Naive thymus-derived CD4-positive, alpha-beta T cell (primary cell): ENCODE data around the gene TMEM62. TPM values are rescaled to one million over a fixed set of nuclear protein-coding genes. Genes with fewer than 3 reads are reported as not detected.

Experiments
- ATAC-seq: fragments of 150-1000 bp; cut with Tn5 transposase; 2 replicates; pipeline ENCODE4 v1.10.0; 2021; ENCODE audit warnings: mild to moderate bottlenecking, moderate library complexity
- CTCF ChIA-PET: fragments of 350-600 bp; sonication (Branson Sonifier 250); formaldehyde crosslinking; loops from one replicate; lab custom pipeline; 2021; ENCODE audit warnings: antibody characterized with exemption; lab: Charles Lee
- POLR2A ChIA-PET: fragments of 350-600 bp; sonication (Branson Sonifier 250); formaldehyde crosslinking; loops from one replicate; lab custom pipeline; 2021; ENCODE audit warnings: antibody characterized with exemption, inconsistent platforms; lab: Charles Lee
- DNase-seq, 9 donors: peaks; one replicate each; pipeline versions ENCODE4 v3.0.0 to v3.0.0-alpha.2; 2020 to 2022; ENCODE audit warnings: mixed read lengths in 1 of 9
- H3K27ac ChIP-seq: one replicate; pipeline ENCODE4 v1.7.0; 2013; ENCODE audit warnings: mild to moderate bottlenecking, low read depth, low read length, moderate library complexity
- H3K27me3 ChIP-seq, 2 donors: one replicate each; pipeline ENCODE4 v1.7.0; 2013; ENCODE audit warnings: low read length in 2 of 2, mild to moderate bottlenecking in 2 of 2, moderate library complexity in 2 of 2; ENCODE audit not compliant: control insufficient read depth in 2 of 2, insufficient read depth in 2 of 2
- H3K36me3 ChIP-seq, 3 experiments: 1 replicate in 2 of 3; 2 replicates in 1 of 3; pipeline ENCODE4 v1.7.0; 2013; ENCODE audit warnings: low read length in 3 of 3, mild to moderate bottlenecking in 3 of 3, moderate library complexity in 1 of 3; ENCODE audit not compliant: insufficient read depth in 3 of 3, control insufficient read depth in 2 of 3
- H3K4me1 ChIP-seq, 2 donors: one replicate each; pipeline ENCODE4 v1.7.0; 2013; ENCODE audit warnings: low read length in 2 of 2, mild to moderate bottlenecking in 2 of 2, moderate library complexity in 1 of 2; ENCODE audit not compliant: control insufficient read depth in 2 of 2, insufficient read depth in 2 of 2
- H3K4me3 ChIP-seq: 2 replicates; pipeline ENCODE4 v1.7.0; 2013; ENCODE audit warnings: mild to moderate bottlenecking, low read length
- H3K9me3 ChIP-seq, 3 experiments: 1 replicate in 2 of 3; 2 replicates in 1 of 3; pipeline ENCODE4 v1.7.0; 2013; ENCODE audit warnings: low read length in 3 of 3; ENCODE audit not compliant: control insufficient read depth in 2 of 3
- H3K27ac Mint-ChIP-seq, 9 donors: one replicate each; pipeline ENCODE4 v1.8.0; 2020 to 2022; ENCODE audit warnings: mixed read lengths in 9 of 9, mild to moderate bottlenecking in 8 of 9, moderate library complexity in 5 of 9, inconsistent platforms in 2 of 9
- H3K27me3 Mint-ChIP-seq, 5 donors: one replicate each; pipeline ENCODE4 v1.8.0; 2021 to 2022; ENCODE audit warnings: mixed read lengths in 5 of 5, mild to moderate bottlenecking in 1 of 5
- H3K36me3 Mint-ChIP-seq, 5 donors: one replicate each; pipeline ENCODE4 v1.8.0; 2020 to 2022; ENCODE audit warnings: mixed read lengths in 5 of 5, mild to moderate bottlenecking in 3 of 5, inconsistent platforms in 1 of 5
- H3K4me1 Mint-ChIP-seq, 7 donors: one replicate each; pipeline ENCODE4 v1.8.0; 2020 to 2022; ENCODE audit warnings: mixed read lengths in 7 of 7, mild to moderate bottlenecking in 3 of 7, inconsistent platforms in 1 of 7
- H3K4me3 Mint-ChIP-seq, 10 donors: one replicate each; pipeline ENCODE4 v1.8.0; 2020 to 2022; ENCODE audit warnings: mild to moderate bottlenecking in 10 of 10, mixed read lengths in 10 of 10, moderate library complexity in 6 of 10, inconsistent platforms in 2 of 10
- H3K9me3 Mint-ChIP-seq, 11 donors: one replicate each; pipeline ENCODE4 v1.8.0; 2020 to 2022; ENCODE audit warnings: mixed read lengths in 11 of 11, mild to moderate bottlenecking in 4 of 11, inconsistent platforms in 1 of 11, moderate library complexity in 1 of 11
- intact Hi-C, 2 donors: fragments of 100-400 bp; cut with micrococcal nuclease; formaldehyde crosslinking; loops; one replicate each; pipeline ENCODE4 v1.15.1; 2023
- polyA plus RNA-seq, 2 donors: library from polyadenylated mRNA; unstranded; fragments of 300-500 nt; fragmentation: Illumina TruSeq; gene quantifications; one replicate each; pipeline ENCODE4 v1.2.3, GENCODE V29; 2021
- total RNA-seq, 6 experiments: library from RNA in 5 of 6; stranded (reverse) in 5 of 6; gene quantifications; 1 replicate in 5 of 6; 2 replicates in 1 of 6; pipeline ENCODE4 v1.2.3 and lab custom pipeline; 2021 to 2026

TMEM62 gene
- total and polyA plus RNA-seq, 7 experiments from 2014 or later, result 3.6 to 21.5 (median 15.2) TPM

DNA sequence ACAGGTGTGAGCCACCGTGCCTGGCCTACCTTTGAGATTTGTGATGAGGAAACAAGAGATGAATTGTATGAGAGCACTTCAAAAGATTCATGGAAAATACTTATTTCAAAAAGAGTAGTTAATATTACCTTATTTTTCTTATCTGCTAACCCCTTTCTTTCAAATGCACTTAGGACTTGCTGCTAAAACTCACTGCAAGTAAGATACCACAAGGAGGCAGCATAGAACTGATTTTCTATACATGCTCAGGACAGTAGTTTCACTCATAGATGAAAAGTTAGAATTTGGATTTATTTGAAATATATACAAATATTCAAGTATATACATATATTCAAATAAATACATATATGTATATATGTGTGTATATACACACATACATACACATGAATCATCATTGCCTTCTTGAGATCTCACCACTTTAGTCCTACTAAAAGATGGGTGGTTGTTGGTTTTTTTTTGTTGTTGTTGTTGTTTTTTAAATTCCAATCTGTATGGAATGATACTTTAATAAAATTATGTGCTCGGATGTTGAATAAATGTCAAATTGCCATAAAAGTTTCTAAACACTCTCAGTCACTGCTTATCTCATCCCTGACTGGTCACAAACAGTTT lies 54.3 kb downstream of the TMEM62 start:
- H3K36me3 ChIP-seq, result peaks cover 19 to 37% (median 30%) of the 10 kb centered on the region in 3 experiments
- ATAC-seq (no peak), DNase-seq (peak in 7 of 9 donors; percentile 16 to 61 (median 39))
- no peaks in the 10 kb centered on the region for H3K27me3 Mint-ChIP-seq
- peak overlapping the region; percentile 65 to 97 (median 85) for H3K4me3 Mint-ChIP-seq
- H3K27ac Mint-ChIP-seq, result peak overlapping the region in 7 of 9 donors; percentile 34 to 98 (median 54)
- intact Hi-C loops, result loop anchor here (1.0 to 10.0 kb wide), 8 partner anchors 17 to 1215 kb away; partner anchors contain the start of genes EHD4 (in 1 of the 2), MAP1A (in 1 of the 2) and STARD9 (in 1 of the 2)
- H3K27ac ChIP-seq, result no peak overlapping the region
- no peaks in the 10 kb centered on the region for H3K9me3 Mint-ChIP-seq
- peaks cover 12 to 31% (median 21%) of the 10 kb centered on the region in 5 donors for H3K36me3 Mint-ChIP-seq
- POLR2A ChIA-PET, result no interaction called here
- CTCF ChIA-PET, result no interaction called here
- H3K4me3 ChIP-seq, result no peak overlapping the region
- H3K4me1 ChIP-seq, result peaks cover 16 to 22% of the 10 kb centered on the region in 2 donors
- no peaks in the 10 kb centered on the region for H3K27me3 ChIP-seq
- H3K9me3 ChIP-seq, result no peaks in the 10 kb centered on the region
- peaks cover 19 to 63% (median 39%) of the 10 kb centered on the region in 7 donors for H3K4me1 Mint-ChIP-seq

DNA sequence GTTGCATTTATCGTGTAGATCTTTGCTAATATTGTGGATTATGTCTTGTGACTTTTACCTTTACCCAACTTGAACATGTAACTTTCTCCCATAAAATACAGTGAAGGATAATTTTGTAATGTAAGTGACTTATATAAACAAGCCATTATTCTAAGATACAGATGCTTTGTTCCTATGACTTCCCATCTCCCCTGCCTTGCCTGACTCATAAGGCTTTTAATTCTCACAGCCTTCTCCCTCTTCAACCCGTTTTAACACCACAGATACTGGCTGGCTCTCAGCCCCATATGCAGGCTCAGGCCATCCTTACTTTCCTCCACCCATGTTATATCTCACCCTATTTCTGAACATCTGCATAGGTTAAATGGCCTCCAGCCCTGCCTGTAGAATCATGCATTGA lies 55.9 kb downstream of the TMEM62 start:
- H3K27me3 Mint-ChIP-seq, result no peaks in the 10 kb centered on the region
- H3K27ac Mint-ChIP-seq, result peak overlapping the region in 2 of 9 donors; percentile 0 to 5
- ChIA-PET CTCF (no interaction called here), POLR2A (no interaction called here)
- no peaks in the 10 kb centered on the region for H3K9me3 ChIP-seq
- intact Hi-C loops, result loop anchor here (5.0 to 10.0 kb wide), 5 partner anchors 37 to 1217 kb away; partner anchors contain the start of genes EHD4 (in 1 of the 2), MAP1A (in 1 of the 2) and STARD9 (in 1 of the 2)
- H3K4me1 Mint-ChIP-seq, result peaks cover 19 to 63% (median 39%) of the 10 kb centered on the region in 7 donors
- H3K9me3 Mint-ChIP-seq, result no peaks in the 10 kb centered on the region
- peaks cover 23 to 50% (median 41%) of the 10 kb centered on the region in 3 experiments for H3K36me3 ChIP-seq
- H3K36me3 Mint-ChIP-seq, result peaks cover 12 to 32% (median 26%) of the 10 kb centered on the region in 5 donors
- ATAC-seq (no peak), DNase-seq (no peak)
- H3K27me3 ChIP-seq, result no peaks in the 10 kb centered on the region
- H3K4me1 ChIP-seq, result peaks cover 16 to 22% of the 10 kb centered on the region in 2 donors
- H3K27ac ChIP-seq, result no peak overlapping the region
- no peak overlapping the region for H3K4me3 ChIP-seq
- H3K4me3 Mint-ChIP-seq, result peak overlapping the region in 3 of 10 donors; percentile 2 to 57 (median 40)

DNA sequence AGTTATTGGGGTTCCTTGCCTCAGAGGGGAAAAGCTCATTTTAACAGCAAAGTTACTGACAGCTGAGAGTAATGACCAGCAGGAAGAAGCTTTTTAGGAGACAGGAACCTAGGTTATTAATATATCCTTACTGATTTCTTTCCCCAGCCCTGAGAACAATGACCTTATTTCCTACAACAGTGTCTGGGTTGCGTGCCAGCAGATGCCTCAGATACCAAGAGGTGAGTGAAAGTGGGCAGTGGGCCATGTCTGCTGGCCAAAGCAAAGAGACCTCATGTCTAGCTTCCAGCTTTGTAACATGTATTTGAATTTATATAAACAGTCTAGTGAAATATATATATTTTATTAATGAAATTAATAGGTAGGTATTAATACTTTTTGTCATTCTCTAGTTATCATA lies 56.8 kb downstream of the TMEM62 start:
- no peak overlapping the region for H3K27ac ChIP-seq
- peaks cover 23 to 58% (median 41%) of the 10 kb centered on the region in 3 experiments for H3K36me3 ChIP-seq
- H3K4me3 ChIP-seq, result no peak overlapping the region
- no peaks in the 10 kb centered on the region for H3K9me3 ChIP-seq
- H3K27me3 Mint-ChIP-seq, result no peaks in the 10 kb centered on the region
- H3K27ac Mint-ChIP-seq, result no peak overlapping the region
- peaks cover 19 to 54% (median 36%) of the 10 kb centered on the region in 7 donors for H3K4me1 Mint-ChIP-seq
- no peak for ATAC-seq
- no peaks in the 10 kb centered on the region for H3K9me3 Mint-ChIP-seq
- intact Hi-C loops, result no loop called here
- ChIA-PET CTCF (interaction anchor here (1.3 kb wide), 1 partner anchor 14 kb away, joined by 6 read pairs; no protein-coding TSS in a partner anchor), POLR2A (interaction anchor here (0.5 kb wide), 1 partner anchor 51 kb away, joined by 5 read pairs; no protein-coding TSS in a partner anchor)
- no peaks in the 10 kb centered on the region for H3K27me3 ChIP-seq
- H3K4me3 Mint-ChIP-seq, result no peak overlapping the region
- peaks cover 11 to 22% of the 10 kb centered on the region in 2 donors for H3K4me1 ChIP-seq
- DNase-seq, result no peak
- H3K36me3 Mint-ChIP-seq, result peaks cover 12 to 36% (median 34%) of the 10 kb centered on the region in 5 donors

DNA sequence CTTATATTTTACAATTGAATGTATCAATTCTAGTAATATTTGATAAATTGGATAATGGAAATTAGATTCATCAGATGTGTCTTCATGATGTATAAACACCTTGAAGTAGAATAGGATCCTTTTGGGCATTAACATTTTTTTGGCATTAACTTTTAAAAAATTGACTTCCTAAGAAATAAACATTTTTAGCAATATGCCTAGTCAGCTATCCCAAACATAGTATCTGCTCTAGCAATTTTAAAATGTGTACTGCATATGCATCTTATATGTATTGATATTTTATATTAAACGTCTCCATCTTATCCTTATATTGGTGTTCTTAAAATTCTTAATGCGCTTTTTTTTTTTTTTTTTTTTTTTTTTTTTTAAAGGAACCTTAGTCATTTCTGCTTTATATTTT lies 60.3 kb downstream of the TMEM62 start:
- H3K27ac Mint-ChIP-seq, result no peak overlapping the region
- H3K4me3 ChIP-seq, result no peak overlapping the region
- H3K36me3 ChIP-seq, result peaks cover 28 to 79% (median 45%) of the 10 kb centered on the region in 3 experiments
- H3K27ac ChIP-seq, result no peak overlapping the region
- H3K9me3 ChIP-seq, result no peaks in the 10 kb centered on the region
- POLR2A ChIA-PET, result interaction anchor here (2.6 kb wide), 1 partner anchor 8 kb away, joined by 8 read pairs; the partner anchor contains the start of gene CCNDBP1
- H3K27me3 ChIP-seq, result no peaks in the 10 kb centered on the region
- DNase-seq (no peak), ATAC-seq (no peak)
- CTCF ChIA-PET, result interaction anchor here (1.3 kb wide), 1 partner anchor 11 kb away, joined by 4 read pairs; no protein-coding TSS in a partner anchor
- H3K9me3 Mint-ChIP-seq, result peaks cover 0 to 9% (median 4%) of the 10 kb centered on the region in 11 donors
- no peaks in the 10 kb centered on the region for H3K4me1 ChIP-seq
- H3K4me3 Mint-ChIP-seq, result no peak overlapping the region
- H3K27me3 Mint-ChIP-seq, result no peaks in the 10 kb centered on the region
- H3K4me1 Mint-ChIP-seq, result peaks cover 4 to 24% (median 10%) of the 10 kb centered on the region in 7 donors
- peaks cover 30 to 59% (median 49%) of the 10 kb centered on the region in 5 donors for H3K36me3 Mint-ChIP-seq
- intact Hi-C loops, result no loop called here

DNA sequence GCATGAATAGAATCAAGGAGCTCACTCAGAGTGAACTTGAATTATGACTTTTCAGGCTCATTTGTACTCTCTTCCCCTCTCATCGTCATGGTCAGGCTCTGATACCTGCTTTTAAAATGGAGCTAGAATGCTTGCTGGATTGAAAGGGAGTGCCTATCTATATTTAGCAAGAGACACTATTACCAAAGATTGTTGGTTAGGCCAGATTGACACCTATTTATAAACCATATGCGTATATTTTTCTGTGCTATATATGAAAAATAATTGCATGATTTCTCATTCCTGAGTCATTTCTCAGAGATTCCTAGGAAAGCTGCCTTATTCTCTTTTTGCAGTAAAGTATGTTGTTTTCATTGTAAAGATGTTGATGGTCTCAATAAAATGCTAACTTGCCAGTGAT lies 61.4 kb downstream of the TMEM62 start:
- ATAC-seq, result no peak
- Histone ChIP-seq H3K4me1 (no peaks in the 10 kb centered on the region), H3K27me3 (no peaks in the 10 kb centered on the region), H3K4me3 (no peak overlapping the region), H3K9me3 (no peaks in the 10 kb centered on the region), H3K36me3 (peaks cover 20 to 71% (median 41%) of the 10 kb centered on the region in 3 experiments), H3K27ac (no peak overlapping the region)
- POLR2A ChIA-PET, result interaction anchor here (2.6 kb wide), 1 partner anchor 9 kb away, joined by 8 read pairs; the partner anchor contains the start of gene CCNDBP1
- Mint-ChIP-seq H3K27me3 (no peaks in the 10 kb centered on the region), H3K4me3 (no peak overlapping the region), H3K4me1 (peaks cover 0 to 15% (median 3%) of the 10 kb centered on the region in 7 donors), H3K27ac (peak overlapping the region in 2 of 9 donors; percentile 3 to 41), H3K36me3 (peaks cover 25 to 62% (median 44%) of the 10 kb centered on the region in 5 donors), H3K9me3 (peaks cover 0 to 11% (median 4%) of the 10 kb centered on the region in 11 donors)
- intact Hi-C loops, result no loop called here
- CTCF ChIA-PET, result interaction anchor here (1.3 kb wide), 1 partner anchor 10 kb away, joined by 4 read pairs; no protein-coding TSS in a partner anchor
- DNase-seq, result no peak

DNA sequence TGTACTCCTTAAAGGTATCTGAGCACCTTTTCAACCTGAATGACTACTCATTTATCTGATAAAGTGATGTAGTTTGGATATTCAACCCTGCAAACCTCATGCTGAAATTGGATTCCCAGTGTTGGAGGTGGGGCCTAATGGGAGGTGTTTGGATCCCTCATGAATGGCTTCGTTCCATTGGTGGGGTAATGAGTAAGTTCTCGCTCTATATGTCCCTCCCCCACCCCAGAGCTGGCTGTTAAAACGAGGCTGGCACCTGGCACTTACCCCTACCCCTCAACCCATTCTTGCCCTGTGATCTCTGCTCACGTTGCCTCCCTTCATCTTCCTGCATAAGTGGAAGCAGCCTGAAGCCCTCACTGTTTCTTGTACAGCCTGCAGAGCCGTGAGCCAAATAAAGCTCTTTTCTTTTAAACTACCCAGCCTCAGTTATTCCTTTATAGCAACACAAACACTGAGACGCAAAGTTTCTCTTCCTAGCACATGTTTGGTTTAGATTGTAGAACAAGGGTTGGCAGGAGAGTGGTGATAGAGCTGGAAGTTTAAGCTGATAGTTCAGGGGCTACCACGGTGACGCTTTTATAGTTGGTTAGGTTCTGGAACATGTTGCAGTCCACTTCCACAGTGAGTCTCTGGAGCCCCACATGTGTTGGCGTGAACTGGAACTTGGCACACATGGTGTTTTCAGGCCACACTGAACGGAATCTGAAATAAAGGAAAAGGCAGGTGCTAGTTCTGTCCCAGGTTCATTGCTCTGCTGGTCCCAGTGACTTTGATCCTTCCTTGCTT lies 63.6 kb downstream of the TMEM62 start:
- Histone ChIP-seq H3K9me3 (no peaks in the 10 kb centered on the region), H3K4me1 (no peaks in the 10 kb centered on the region), H3K27me3 (no peaks in the 10 kb centered on the region), H3K4me3 (no peak overlapping the region), H3K36me3 (peaks cover 13 to 49% (median 22%) of the 10 kb centered on the region in 3 experiments), H3K27ac (no peak overlapping the region)
- ChIA-PET POLR2A (no interaction called here), CTCF (no interaction called here)
- no peak for ATAC-seq
- H3K27ac Mint-ChIP-seq, result peak overlapping the region in 2 of 9 donors; percentile 14 to 29
- H3K4me3 Mint-ChIP-seq, result no peak overlapping the region
- peaks cover 0 to 12% (median 4%) of the 10 kb centered on the region in 11 donors for H3K9me3 Mint-ChIP-seq
- H3K36me3 Mint-ChIP-seq, result peaks cover 18 to 49% (median 36%) of the 10 kb centered on the region in 5 donors
- DNase-seq, result no peak
- H3K4me1 Mint-ChIP-seq, result peaks cover 0 to 7% (median 0%) of the 10 kb centered on the region in 7 donors
- intact Hi-C loops, result no loop called here
- H3K27me3 Mint-ChIP-seq, result no peaks in the 10 kb centered on the region
